Measurements from ENCODE around the gene SPATA32.
"Not testable (repeated sequence)": the region's sequence is repeated elsewhere in the genome, so short reads cannot be mapped to it uniquely, and the experiment has no call there.

Gene SPATA32

GRCh38 chr17:45273551-45273957, 11.7 kb upstream of the SPATA32 start:
- DNase-seq (ENCODE audit: low read depth in 1 of 2, low spot score in 1 of 2), result no peak

DNA sequence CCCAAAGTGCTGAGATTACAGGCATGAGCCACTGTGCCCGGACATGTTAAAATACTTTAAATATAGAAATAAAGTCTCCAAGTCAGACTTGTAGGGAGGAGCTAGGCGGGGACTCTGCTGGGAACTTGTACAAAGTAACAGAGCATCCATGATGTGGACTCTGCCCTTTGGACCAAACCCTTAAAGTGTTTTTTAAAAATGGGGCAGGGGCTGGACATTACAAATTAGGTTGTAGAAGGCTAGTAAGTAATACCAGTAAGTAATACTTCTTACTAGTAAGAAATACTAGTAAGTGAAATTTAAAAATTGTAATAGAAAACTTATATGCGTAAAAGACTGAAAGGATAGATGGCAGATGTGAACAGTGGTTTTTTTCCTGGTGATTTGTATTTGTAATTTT, 9.7 kb upstream of the SPATA32 start:
- no peak for DNase-seq (ENCODE audit: low read depth in 1 of 2, low spot score in 1 of 2)

DNA sequence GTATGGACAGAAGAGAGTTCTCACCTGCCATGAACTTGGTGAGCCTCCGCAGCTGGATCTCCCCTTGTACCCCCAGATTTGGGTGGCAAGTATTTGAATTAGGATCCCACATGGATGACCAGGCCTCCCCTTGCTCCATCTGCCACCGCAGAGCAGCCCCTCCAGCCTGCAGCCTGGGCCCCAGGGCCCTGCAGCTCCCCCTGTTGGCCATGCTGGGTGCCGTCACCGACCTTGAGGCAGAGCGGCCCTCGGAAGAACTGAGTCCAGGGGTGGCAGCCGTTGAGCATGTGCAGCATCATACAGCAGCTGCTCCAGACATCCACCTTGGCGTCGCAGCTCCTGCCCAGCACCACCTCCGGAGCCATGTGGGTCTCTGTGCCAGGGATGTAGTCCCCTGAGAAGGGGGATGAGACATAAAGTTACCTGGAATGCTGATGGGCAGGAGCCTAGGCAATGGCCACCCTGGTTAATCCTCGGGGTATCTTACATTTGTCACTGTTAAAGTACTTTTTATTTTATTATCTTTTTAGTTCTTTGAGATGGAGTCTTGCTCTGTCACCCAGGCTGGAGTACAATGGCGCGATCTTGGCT, 9.0 kb upstream of the SPATA32 start:
- DNase-seq (ENCODE audit: low read depth in 1 of 2, low spot score in 1 of 2), result peak; percentile 40 to 44

GRCh38 chr17:45269912-45270311, 8.0 kb upstream of the SPATA32 start:
- DNase-seq (ENCODE audit: low read depth in 1 of 2, low spot score in 1 of 2), result no peak

- no peak for DNase-seq (ENCODE audit: low read depth in 1 of 2, low spot score in 1 of 2)
Observed at GRCh38 chr17:45267436-45268055, 5.7 kb upstream of the SPATA32 start.

DNA sequence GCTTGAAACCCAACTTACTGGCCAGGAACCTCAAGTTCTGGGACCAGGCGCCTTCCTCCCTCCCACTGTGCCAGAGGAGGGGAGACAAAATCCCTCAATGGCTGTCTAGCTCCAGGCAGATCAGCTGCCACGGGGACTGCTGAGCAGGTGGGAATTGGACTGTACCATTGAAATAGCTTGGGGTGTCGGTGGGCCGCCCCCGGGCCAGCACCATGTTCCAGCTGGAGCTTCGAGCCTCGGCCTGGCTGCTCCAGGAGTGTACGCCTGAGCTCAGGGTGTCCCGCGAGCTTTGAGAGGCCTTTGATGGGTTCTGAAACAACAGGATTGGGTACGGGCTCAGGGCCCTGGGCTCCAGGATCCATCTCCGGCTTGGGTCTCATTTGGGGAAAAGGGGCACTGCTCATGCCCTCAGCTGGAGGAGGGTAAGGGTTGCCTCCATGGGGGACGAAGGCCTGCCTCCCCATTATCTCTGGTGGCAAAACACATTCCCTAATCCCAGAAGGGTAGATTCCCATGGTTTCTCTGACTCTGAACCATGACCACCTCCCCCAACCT, 4.6 kb upstream of the SPATA32 start:
- no peak for DNase-seq (ENCODE audit: low read depth in 1 of 2, low spot score in 1 of 2)

DNA sequence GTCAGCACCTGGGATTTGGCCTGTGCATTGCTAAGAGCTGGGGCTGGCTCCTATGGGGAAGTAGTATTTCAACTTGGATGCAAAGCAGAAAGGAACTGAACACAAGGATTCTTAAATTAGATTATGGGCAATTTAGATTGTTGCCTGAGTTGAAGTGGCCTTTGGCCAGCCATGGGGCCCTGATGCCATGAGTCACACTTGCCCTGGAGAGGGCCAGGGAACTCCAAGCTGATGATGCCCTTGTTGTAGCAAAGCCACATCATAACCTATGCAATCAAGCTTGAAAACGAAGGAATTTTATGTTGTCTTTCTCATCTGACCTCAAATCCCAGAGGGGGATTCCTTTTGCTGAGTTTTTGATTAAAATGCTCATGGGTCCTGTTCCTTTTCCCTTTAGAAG, 3.9 kb upstream of the SPATA32 start:
- DNase-seq (ENCODE audit: low read depth in 1 of 2, low spot score in 1 of 2), result no peak

DNA sequence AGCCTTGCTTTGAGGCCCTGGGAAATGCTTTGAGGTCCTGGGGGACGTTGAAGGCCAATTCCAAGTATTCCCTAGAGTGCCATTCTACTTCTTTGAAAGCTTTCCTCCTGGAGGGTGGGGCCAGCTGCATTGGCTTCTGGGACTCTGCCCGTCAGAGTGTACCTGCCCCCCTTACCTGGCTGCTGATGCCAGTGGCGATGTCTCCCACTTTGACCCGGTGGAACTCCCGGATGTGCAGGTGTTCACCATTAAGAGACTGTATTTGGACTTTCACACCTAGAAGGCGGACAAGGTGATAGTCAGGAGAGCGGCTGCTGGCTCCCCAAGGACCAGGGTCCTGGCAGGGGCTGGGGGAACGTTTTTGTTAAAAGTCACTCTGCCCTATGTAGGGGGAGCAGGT, 3.1 kb upstream of the SPATA32 start:
- no peak for DNase-seq (ENCODE audit: low read depth in 1 of 2, low spot score in 1 of 2)

GRCh38 chr17:45264430-45264829, 2.5 kb upstream of the SPATA32 start:
- DNase-seq (ENCODE audit: low read depth in 1 of 2, low spot score in 1 of 2), result no peak

DNA sequence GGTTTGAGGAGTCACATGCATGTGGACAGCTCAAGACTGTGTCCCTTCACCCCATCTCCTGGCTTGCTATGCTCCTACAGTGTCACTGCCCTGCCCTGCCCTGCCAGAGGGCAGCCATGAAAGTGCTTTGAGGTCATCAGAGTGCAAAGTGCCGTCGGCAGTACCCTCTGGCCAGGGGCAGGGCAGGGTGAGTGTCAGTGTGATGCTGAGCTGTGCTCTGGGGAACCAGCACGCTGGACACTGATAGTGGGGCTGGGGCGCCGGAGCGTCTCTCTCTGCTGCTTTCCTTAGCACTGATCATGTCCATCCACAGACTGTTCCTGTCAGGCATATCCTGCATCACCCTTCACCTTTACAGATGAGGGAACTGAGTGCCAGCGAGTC, 1.6 kb upstream of the SPATA32 start:
- DNase-seq (ENCODE audit: low read depth in 1 of 2, low spot score in 1 of 2), result no peak

DNA sequence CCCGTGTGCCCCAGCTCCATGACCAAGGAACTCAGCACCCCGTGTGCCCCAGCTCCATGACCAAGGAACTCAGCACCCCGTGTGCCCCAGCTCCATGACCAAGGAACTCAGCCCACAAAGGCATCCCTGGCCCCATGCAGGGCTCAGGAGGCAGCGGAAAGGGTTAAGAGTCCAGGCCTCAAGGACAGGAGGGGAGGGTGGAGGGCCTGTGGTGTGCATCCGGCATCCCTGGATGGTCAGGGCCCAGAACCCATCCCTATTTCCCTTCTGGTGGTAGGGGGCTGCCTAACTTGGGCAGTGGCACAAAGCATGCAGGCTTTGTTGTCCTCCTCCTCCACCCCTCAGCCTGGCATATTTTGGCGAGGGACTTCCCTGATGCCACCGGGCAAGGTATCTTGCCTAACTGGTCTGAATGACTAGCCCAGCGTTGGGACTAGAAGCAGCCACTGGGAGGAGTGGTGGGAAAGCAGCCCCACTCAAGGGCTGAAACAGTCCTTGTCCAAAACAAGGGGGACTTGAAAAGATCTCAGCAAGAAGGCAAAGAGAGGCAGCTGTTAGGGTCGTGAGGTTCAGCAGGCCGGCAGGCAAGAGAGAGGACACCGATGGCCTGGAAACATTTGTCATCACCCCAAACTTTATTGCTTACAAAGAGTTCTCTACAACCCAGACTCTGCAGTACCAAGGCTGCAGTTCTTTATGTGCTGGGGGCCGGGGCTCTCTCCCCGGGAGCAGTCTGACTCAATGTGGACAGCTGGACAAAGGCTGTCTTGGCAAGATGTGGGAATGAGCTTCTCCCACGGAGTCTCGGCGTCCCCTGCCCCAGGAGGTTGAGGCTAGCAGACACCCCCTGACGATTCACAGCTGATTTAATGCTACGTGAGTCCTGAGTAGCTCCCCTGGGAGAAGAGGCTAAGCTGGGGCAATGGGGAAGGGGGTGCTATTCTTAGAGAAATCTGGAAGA, 902 bp upstream of the SPATA32 start:
- DNase-seq (ENCODE audit: low read depth in 1 of 2, low spot score in 1 of 2), result no peak

DNA sequence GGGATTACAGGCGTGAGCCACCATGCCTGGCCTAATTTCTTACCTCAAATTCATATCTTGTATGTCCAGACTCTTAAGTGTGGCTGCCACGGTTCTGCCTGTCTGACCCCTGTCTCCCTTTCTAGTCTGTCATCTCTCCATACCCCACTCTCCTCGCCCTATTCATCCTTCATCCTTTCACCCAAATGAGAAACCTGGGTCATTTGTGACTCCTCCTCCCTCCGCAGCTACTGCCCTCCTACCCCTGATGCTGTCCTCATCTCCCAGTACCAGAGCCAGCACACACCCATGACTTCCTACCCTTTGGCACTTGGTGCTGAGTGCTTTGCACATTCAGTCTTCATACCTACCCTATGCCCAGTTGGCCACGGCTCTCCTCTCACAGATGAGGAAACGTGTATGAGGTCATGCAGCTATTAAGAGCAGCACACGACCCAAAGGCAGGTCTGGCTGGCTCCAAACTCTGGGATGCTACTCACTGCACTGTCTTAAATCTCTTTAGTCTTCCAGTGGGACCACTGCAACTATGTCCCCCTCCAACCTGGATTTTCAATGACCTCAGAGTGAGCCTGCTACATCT, 1.6 kb downstream of the SPATA32 start:
- no peak for DNase-seq (ENCODE audit: low read depth in 1 of 2, low spot score in 1 of 2)

- DNase-seq (ENCODE audit: low read depth in 1 of 2, low spot score in 1 of 2), result no peak
Observed at GRCh38 chr17:45258981-45259380, 2.9 kb downstream of the SPATA32 start.

DNA sequence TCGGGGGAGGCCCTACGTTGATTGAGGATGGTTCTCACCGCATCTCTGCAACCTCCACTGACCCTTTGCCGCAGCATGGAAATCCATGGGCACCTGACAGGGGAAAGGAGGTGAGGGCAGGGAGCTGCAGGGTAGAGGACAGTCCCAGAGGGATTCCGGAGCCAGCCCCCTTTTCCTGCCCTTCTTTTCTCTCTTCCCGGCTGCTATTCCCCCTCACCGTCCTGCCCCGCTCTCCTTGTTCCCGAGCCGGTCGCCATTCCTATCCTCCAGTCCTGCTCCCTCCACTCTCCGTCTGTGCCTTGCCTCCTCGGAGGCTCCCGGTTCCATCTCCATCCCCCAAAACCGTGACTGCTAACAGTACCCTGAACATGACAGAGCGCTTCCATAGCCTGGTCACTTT, 4.8 kb downstream of the SPATA32 start:
- DNase-seq (ENCODE audit: low read depth in 1 of 2, low spot score in 1 of 2), result no peak

GRCh38 chr17:45256114-45256966, 5.6 kb downstream of the SPATA32 start:
- no peak for DNase-seq (ENCODE audit: low read depth in 1 of 2, low spot score in 1 of 2)

GRCh38 chr17:45255358-45255757, 6.5 kb downstream of the SPATA32 start:
- no peak for DNase-seq (ENCODE audit: low read depth in 1 of 2, low spot score in 1 of 2)

DNA sequence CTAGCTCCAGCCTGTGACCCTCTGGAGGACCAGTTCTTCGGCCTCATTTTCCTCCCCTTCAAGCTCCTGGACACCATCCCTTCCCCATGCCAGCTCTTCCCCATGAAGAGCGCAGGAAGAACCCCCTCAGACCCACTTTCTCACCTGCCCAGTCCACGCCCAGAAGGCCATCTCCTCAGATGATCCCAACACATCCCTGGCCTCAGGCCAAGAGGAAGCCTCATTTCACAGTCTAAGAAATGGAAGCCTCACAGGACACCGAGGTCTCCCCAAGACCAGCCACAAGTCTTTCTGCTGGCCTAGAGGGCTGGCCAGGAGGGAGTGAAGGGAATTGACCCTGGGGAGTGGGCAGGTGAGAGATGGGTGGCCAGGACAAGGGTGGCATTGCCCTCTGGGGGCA, 8.0 kb downstream of the SPATA32 start:
- DNase-seq (ENCODE audit: low read depth in 1 of 2, low spot score in 1 of 2), result no peak

DNA sequence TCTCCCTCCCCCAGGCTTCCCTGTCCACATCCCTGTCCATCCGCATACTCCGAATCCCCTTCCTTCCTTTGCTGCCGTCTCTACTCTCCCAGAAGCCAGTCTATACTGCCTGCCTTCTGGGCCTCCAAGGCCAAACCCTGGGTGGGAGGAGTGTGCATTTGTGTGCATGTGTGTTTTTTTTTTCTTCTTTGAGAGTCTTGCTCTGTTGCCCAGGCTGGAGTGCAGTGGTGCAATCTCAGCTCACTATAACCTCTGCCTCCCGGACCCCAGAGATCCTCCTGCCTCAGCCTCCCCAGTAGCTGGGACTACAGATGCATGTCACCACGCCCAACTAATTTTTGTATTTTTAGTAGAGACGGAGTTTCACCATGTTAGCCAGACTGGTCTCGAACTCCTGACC, 8.7 kb downstream of the SPATA32 start:
- DNase-seq (ENCODE audit: low read depth in 1 of 2, low spot score in 1 of 2), result not testable (repeated sequence)

- no peak for DNase-seq (ENCODE audit: low read depth in 1 of 2, low spot score in 1 of 2)
Observed at GRCh38 chr17:45251931-45252330, 10.0 kb downstream of the SPATA32 start.

- peak in 1 of 2 donors; percentile 64 for DNase-seq (ENCODE audit: low read depth in 1 of 2, low spot score in 1 of 2)
Observed at GRCh38 chr17:45248132-45248957, 13.5 kb downstream of the SPATA32 start.

All from activated CD4-positive, alpha-beta T cell treated with anti-CD3 and anti-CD28 coated beads, Interleukin-2, amount 50 U/mL, for 24 hours (primary cell).